Measurements from ENCODE around the gene BCL2A1.
"Not testable (repeated sequence)": the region's sequence is repeated elsewhere in the genome, so short reads cannot be mapped to it uniquely, and the experiment has no call there.

The BCL2A1 gene

GRCh38 chr15:79988448-79989117 is 17.6 kb upstream of the BCL2A1 start:
- peak; percentile 11 for DNase-seq

- no peak for DNase-seq
These were observed 17.0 kb upstream of the BCL2A1 start for GRCh38 chr15:79987969-79988368.

- peak; percentile 4 for DNase-seq
These were observed 16.6 kb upstream of the BCL2A1 start for GRCh38 chr15:79987569-79987955.

GRCh38 chr15:79981831-79982455 is 10.9 kb upstream of the BCL2A1 start:
- DNase-seq: peak; percentile 19

GRCh38 chr15:79978655-79979514 is 7.9 kb upstream of the BCL2A1 start:
- DNase-seq: no peak

- no peak for DNase-seq
These were observed 7.3 kb upstream of the BCL2A1 start for GRCh38 chr15:79978260-79978654.

GRCh38 chr15:79977431-79978054 is 6.5 kb upstream of the BCL2A1 start:
- no peak for DNase-seq

GRCh38 chr15:79973456-79974195 is 2.6 kb upstream of the BCL2A1 start:
- peak; percentile 48 for DNase-seq

GRCh38 chr15:79972863-79973262 is 1.9 kb upstream of the BCL2A1 start:
- DNase-seq: no peak

- DNase-seq: no peak
These were observed 815 bp downstream of the BCL2A1 start for GRCh38 chr15:79970181-79970580.

- no peak for DNase-seq
These were observed 1.9 kb downstream of the BCL2A1 start for GRCh38 chr15:79969146-79969545.

GRCh38 chr15:79967298-79968182 is 3.5 kb downstream of the BCL2A1 start:
- peak; percentile 43 for DNase-seq

- no peak for DNase-seq
These were observed 4.2 kb downstream of the BCL2A1 start for GRCh38 chr15:79966634-79967297.

- no peak for DNase-seq
These were observed 5.0 kb downstream of the BCL2A1 start for GRCh38 chr15:79965846-79966630.

- no peak for DNase-seq
These were observed 6.7 kb downstream of the BCL2A1 start for GRCh38 chr15:79964232-79964805.

- DNase-seq: not testable (repeated sequence)
These were observed 8.1 kb downstream of the BCL2A1 start for GRCh38 chr15:79962921-79963320.

- DNase-seq: no peak
These were observed 8.8 kb downstream of the BCL2A1 start for GRCh38 chr15:79962178-79962577.

- DNase-seq: no peak
These were observed 10.3 kb downstream of the BCL2A1 start for GRCh38 chr15:79960502-79961212.

GRCh38 chr15:79957741-79958140 is 13.3 kb downstream of the BCL2A1 start:
- DNase-seq: no peak
